Stimulated activated CD8-positive, alpha-beta memory T cell treated with anti-CD3 and anti-CD28 coated beads, Interleukin-4, amount 100 ng/mL, for 1 hour (primary cell): ENCODE measurements around the gene ZRANB3.
"Not testable (repeated sequence)": the region's sequence is repeated elsewhere in the genome, so short reads cannot be mapped to it uniquely, and the experiment has no call there.

Experiments
- DNase-seq, 2 donors: peaks; one replicate each; pipeline ENCODE4 v3.0.0-alpha.2; 2020; ENCODE audit warnings: low read depth in 2 of 2, low spot score in 1 of 2

The ZRANB3 gene

GRCh38 chr2:135335256-135335655 lies 195.8 kb downstream of the ZRANB3 start:
- no peak for DNase-seq

- no peak for DNase-seq
These were observed 203.9 kb downstream of the ZRANB3 start for GRCh38 chr2:135327146-135327545.

GRCh38 chr2:135320465-135321355 lies 210.3 kb downstream of the ZRANB3 start:
- no peak for DNase-seq

- no peak for DNase-seq
These were observed 212.2 kb downstream of the ZRANB3 start for GRCh38 chr2:135318808-135319207.

GRCh38 chr2:135317375-135317774 lies 213.6 kb downstream of the ZRANB3 start:
- DNase-seq = no peak

- no peak for DNase-seq
These were observed 219.1 kb downstream of the ZRANB3 start for GRCh38 chr2:135311962-135312361.

GRCh38 chr2:135311268-135311667 lies 219.8 kb downstream of the ZRANB3 start:
- no peak for DNase-seq

- no peak for DNase-seq
These were observed 226.3 kb downstream of the ZRANB3 start for GRCh38 chr2:135304694-135305093.

- DNase-seq = no peak
These were observed 231.3 kb downstream of the ZRANB3 start for GRCh38 chr2:135299658-135300244.

GRCh38 chr2:135299165-135299564 lies 231.9 kb downstream of the ZRANB3 start:
- no peak for DNase-seq

- DNase-seq = not testable (repeated sequence)
These were observed 243.9 kb downstream of the ZRANB3 start for GRCh38 chr2:135287121-135287520.

GRCh38 chr2:135285391-135285790 lies 245.6 kb downstream of the ZRANB3 start:
- DNase-seq = no peak

GRCh38 chr2:135281379-135281778 lies 249.6 kb downstream of the ZRANB3 start:
- no peak for DNase-seq

- DNase-seq = no peak
These were observed 251.8 kb downstream of the ZRANB3 start for GRCh38 chr2:135279209-135279608.

GRCh38 chr2:135276525-135276924 lies 254.5 kb downstream of the ZRANB3 start:
- DNase-seq = no peak

- no peak for DNase-seq
These were observed 260.0 kb downstream of the ZRANB3 start for GRCh38 chr2:135271006-135271405.

- DNase-seq = no peak
These were observed 265.0 kb downstream of the ZRANB3 start for GRCh38 chr2:135265960-135266490.

- DNase-seq = no peak
These were observed 271.9 kb downstream of the ZRANB3 start for GRCh38 chr2:135259123-135259522.

- DNase-seq = no peak
These were observed 272.8 kb downstream of the ZRANB3 start for GRCh38 chr2:135258193-135258592.

- DNase-seq = no peak
These were observed 273.5 kb downstream of the ZRANB3 start for GRCh38 chr2:135257383-135258090.

GRCh38 chr2:135256531-135257260 lies 274.3 kb downstream of the ZRANB3 start:
- no peak for DNase-seq
